ENCODE results near the gene SCAPER.

The SCAPER gene

GRCh38 chr15:76324066-76324465, 581.1 kb downstream of the SCAPER start:
- no peak for TF ChIP-seq REST (IDR thresholded peaks at IDR 0.05; ENCODE audit: insufficient replicate concordance, low read depth)
- TF ChIP-seq SPI1 (IDR thresholded peaks at IDR 0.05; ENCODE audit: borderline replicate concordance, low read depth): no peak
- TF ChIP-seq, protein P1, sequence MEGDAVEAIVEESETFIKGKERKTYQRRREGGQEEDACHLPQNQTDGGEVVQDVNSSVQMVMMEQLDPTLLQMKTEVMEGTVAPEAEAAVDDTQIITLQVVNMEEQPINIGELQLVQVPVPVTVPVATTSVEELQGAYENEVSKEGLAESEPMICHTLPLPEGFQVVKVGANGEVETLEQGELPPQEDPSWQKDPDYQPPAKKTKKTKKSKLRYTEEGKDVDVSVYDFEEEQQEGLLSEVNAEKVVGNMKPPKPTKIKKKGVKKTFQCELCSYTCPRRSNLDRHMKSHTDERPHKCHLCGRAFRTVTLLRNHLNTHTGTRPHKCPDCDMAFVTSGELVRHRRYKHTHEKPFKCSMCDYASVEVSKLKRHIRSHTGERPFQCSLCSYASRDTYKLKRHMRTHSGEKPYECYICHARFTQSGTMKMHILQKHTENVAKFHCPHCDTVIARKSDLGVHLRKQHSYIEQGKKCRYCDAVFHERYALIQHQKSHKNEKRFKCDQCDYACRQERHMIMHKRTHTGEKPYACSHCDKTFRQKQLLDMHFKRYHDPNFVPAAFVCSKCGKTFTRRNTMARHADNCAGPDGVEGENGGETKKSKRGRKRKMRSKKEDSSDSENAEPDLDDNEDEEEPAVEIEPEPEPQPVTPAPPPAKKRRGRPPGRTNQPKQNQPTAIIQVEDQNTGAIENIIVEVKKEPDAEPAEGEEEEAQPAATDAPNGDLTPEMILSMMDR (IDR thresholded peaks at IDR 0.05; ENCODE audit: insufficient read depth, low read length): no peak
- TF ChIP-seq GABPA (IDR thresholded peaks at IDR 0.05; ENCODE audit: low read depth): no peak
- no peak for TF ChIP-seq POLR2AphosphoS5 (IDR thresholded peaks at IDR 0.05; ENCODE audit: low read depth)
- DNase-seq (ENCODE audit: low read depth in 1 of 2, low spot score in 1 of 2): no peak
- Histone ChIP-seq H3K27ac (replicated peaks) (no peak overlapping the region), H3K4me3 (replicated peaks; ENCODE audit: insufficient read depth, low read length) (no peak overlapping the region), H3K27me3 (ENCODE audit: insufficient read depth, poor library complexity, severe bottlenecking) (no peaks in the 10 kb centered on the region)

DNA sequence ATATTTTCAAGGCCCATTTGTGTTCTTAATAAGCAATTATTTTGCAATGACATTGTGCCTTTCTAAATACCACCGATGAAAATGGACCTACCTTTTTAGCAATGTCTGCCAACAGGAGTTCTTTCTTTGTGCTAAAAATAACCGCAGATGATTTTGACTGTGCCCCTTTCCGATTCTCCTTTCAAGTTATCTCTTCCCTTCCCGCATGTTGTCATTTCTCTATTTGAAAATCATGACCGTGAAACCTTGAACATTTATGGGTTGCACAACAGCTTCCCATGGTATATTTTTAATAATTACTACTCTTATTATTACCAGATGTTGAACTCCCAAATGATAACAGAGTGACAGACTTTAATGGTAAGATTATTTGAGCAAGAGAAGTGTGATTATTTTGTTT, 583.5 kb downstream of the SCAPER start:
- no peaks in the 10 kb centered on the region for H3K27me3 ChIP-seq (ENCODE audit: insufficient read depth, poor library complexity, severe bottlenecking)
- no peak overlapping the region for H3K27ac ChIP-seq (replicated peaks)
- TF ChIP-seq GABPA (IDR thresholded peaks at IDR 0.05; ENCODE audit: low read depth) (no peak), REST (IDR thresholded peaks at IDR 0.05; ENCODE audit: insufficient replicate concordance, low read depth) (no peak), POLR2AphosphoS5 (IDR thresholded peaks at IDR 0.05; ENCODE audit: low read depth) (no peak), SPI1 (IDR thresholded peaks at IDR 0.05; ENCODE audit: borderline replicate concordance, low read depth) (no peak)
- TF ChIP-seq, protein P1 (IDR thresholded peaks at IDR 0.05; ENCODE audit: insufficient read depth, low read length): no peak
- H3K4me3 ChIP-seq (replicated peaks; ENCODE audit: insufficient read depth, low read length): no peak overlapping the region
- no peak for DNase-seq (ENCODE audit: low read depth in 1 of 2, low spot score in 1 of 2)

DNA sequence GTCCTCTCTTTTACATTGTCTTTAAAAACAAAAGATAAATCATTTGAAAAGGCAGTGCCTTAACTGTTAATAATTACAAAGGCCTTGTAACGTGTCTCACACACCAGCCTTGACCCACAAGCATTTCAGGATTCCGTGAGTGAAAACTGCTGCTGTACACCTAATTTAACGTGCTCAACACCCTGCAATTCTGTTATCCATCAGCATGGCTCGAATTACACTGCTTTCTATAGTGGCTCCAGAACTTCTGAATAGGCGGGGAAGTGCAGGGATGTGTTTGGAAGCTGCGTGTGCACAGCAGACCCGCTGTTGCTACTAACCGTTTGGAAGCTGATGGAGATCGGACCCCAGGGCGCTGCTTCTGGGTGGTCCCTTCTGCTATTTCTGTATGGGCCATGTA, 584.0 kb downstream of the SCAPER start:
- TF ChIP-seq SPI1 (IDR thresholded peaks at IDR 0.05; ENCODE audit: borderline replicate concordance, low read depth) (no peak), REST (IDR thresholded peaks at IDR 0.05; ENCODE audit: insufficient replicate concordance, low read depth) (no peak), POLR2AphosphoS5 (IDR thresholded peaks at IDR 0.05; ENCODE audit: low read depth) (no peak), GABPA (IDR thresholded peaks at IDR 0.05; ENCODE audit: low read depth) (no peak)
- TF ChIP-seq, protein P1 (IDR thresholded peaks at IDR 0.05; ENCODE audit: insufficient read depth, low read length): no peak
- no peak for DNase-seq (ENCODE audit: low read depth in 1 of 2, low spot score in 1 of 2)
- Histone ChIP-seq H3K4me3 (replicated peaks; ENCODE audit: insufficient read depth, low read length) (no peak overlapping the region), H3K27me3 (ENCODE audit: insufficient read depth, poor library complexity, severe bottlenecking) (no peaks in the 10 kb centered on the region), H3K27ac (replicated peaks) (no peak overlapping the region)

All from HL-60 (cell line).